HG03469 (cell line): Measurements from ENCODE around the gene ELOA.
A peak's percentile ranks its signal among the peaks of the same experiment; 100 is the strongest.

ENCODE experiments used
- ATAC-seq: cut with Tn5 transposase; IDR thresholded peaks from one replicate; pipeline ENCODE4 v1.9.1; 2021; ENCODE audit warnings: mild to moderate bottlenecking, moderate library complexity, moderate number of reproducible peaks; ENCODE audit not compliant: unreplicated experiment

The ELOA gene

GRCh38 chr1:23743287-23744152, at the start of gene ELOA:
TSS of gene ELOA (plus strand) at chr1:23743471. CDS start at chr1:23743504, 33 bp downstream.
- ATAC-seq, result peak; percentile 60

- ATAC-seq, result no peak
These were observed 49.7 kb upstream of the ELOA start for GRCh38 chr1:23693599-23693998.

- no peak for ATAC-seq
These were observed 48.9 kb upstream of the ELOA start for GRCh38 chr1:23694371-23694770.

GRCh38 chr1:23695667-23696066, 47.6 kb upstream of the ELOA start:
- ATAC-seq, result no peak

- no peak for ATAC-seq
These were observed 46.8 kb upstream of the ELOA start for GRCh38 chr1:23696335-23696989.

GRCh38 chr1:23698466-23698865, 44.8 kb upstream of the ELOA start:
- no peak for ATAC-seq

GRCh38 chr1:23699280-23700179, 43.7 kb upstream of the ELOA start:
- no peak for ATAC-seq

- no peak for ATAC-seq
These were observed 42.0 kb upstream of the ELOA start for GRCh38 chr1:23701310-23701709.

GRCh38 chr1:23701996-23702395, 41.3 kb upstream of the ELOA start:
- no peak for ATAC-seq

- ATAC-seq, result no peak
These were observed 38.3 kb upstream of the ELOA start for GRCh38 chr1:23704834-23705495.

- ATAC-seq, result no peak
These were observed 34.0 kb upstream of the ELOA start for GRCh38 chr1:23709229-23709628.

GRCh38 chr1:23718482-23718881, 24.8 kb upstream of the ELOA start:
- ATAC-seq, result no peak

- ATAC-seq, result no peak
These were observed 24.0 kb upstream of the ELOA start for GRCh38 chr1:23719162-23719820.

- peak; percentile 41 for ATAC-seq
These were observed 22.8 kb upstream of the ELOA start for GRCh38 chr1:23720256-23720995.

GRCh38 chr1:23722652-23723051, 20.6 kb upstream of the ELOA start:
- ATAC-seq, result no peak

GRCh38 chr1:23726686-23727085, 16.6 kb upstream of the ELOA start:
- ATAC-seq, result no peak

GRCh38 chr1:23727362-23727811, 15.9 kb upstream of the ELOA start:
- no peak for ATAC-seq

- no peak for ATAC-seq
These were observed 10.7 kb upstream of the ELOA start for GRCh38 chr1:23732363-23733224.
